HepG2 (cell line): ENCODE data around the gene RECQL5. TPM values are rescaled to one million over a fixed set of nuclear protein-coding genes. Genes with fewer than 3 reads are reported as not detected.
A peak's percentile ranks its signal among the peaks of the same experiment; 100 is the strongest.

Experiments used
- EEA1 ChIP-seq: sonication (generic); formaldehyde crosslinking; IDR thresholded peaks from 2 replicates; pipeline ENCODE4 v1.5.1; 2020; ENCODE audit warnings: mild to moderate bottlenecking, missing genetic modification reagents, borderline replicate concordance
- FOXA3 ChIP-seq: IDR thresholded peaks from 2 replicates; pipeline ENCODE4 v1.6.1; 2016; ENCODE audit warnings: missing genetic modification reagents, missing compliant biosample characterization
- GTF2F1 ChIP-seq: fragments of 150-350 bp; IDR thresholded peaks from 2 replicates; pipeline ENCODE4 v1.6.1; 2014; ENCODE audit warnings: low read length
- HNF1B ChIP-seq: sonication (generic); formaldehyde crosslinking; IDR thresholded peaks from 2 replicates; pipeline ENCODE4 v1.5.1; 2020; ENCODE audit warnings: mild to moderate bottlenecking, moderate library complexity, missing genetic modification reagents
- HNF4A ChIP-seq: sonication (generic); formaldehyde crosslinking; IDR thresholded peaks from 2 replicates; pipeline ENCODE4 v1.4.0; 2020; ENCODE audit warnings: missing genetic modification reagents
- NFKB2 ChIP-seq: sonication (generic); formaldehyde crosslinking; IDR thresholded peaks from 2 replicates; pipeline ENCODE4 v1.4.0; 2020; ENCODE audit warnings: missing genetic modification reagents, borderline replicate concordance
- NFYB ChIP-seq: sonication (generic); formaldehyde crosslinking; IDR thresholded peaks from 2 replicates; pipeline ENCODE4 v1.4.0; 2020; ENCODE audit warnings: missing genetic modification reagents
- NFYC ChIP-seq: IDR thresholded peaks from 2 replicates; pipeline ENCODE4 v1.6.1; 2016; ENCODE audit warnings: missing genetic modification reagents, missing compliant biosample characterization
- NRL ChIP-seq: sonication (generic); formaldehyde crosslinking; IDR thresholded peaks from 2 replicates; pipeline ENCODE4 v1.5.0; 2020; ENCODE audit warnings: missing genetic modification reagents, mild to moderate bottlenecking, moderate library complexity, borderline replicate concordance
- SALL1 ChIP-seq: sonication (generic); formaldehyde crosslinking; IDR thresholded peaks from 2 replicates; pipeline ENCODE4 v1.8.0; 2022; ENCODE audit warnings: mild to moderate bottlenecking, missing genetic modification reagents
- SMC3 ChIP-seq: IDR thresholded peaks from 2 replicates; pipeline ENCODE4 v1.6.1; 2011; ENCODE audit warnings: low read length, improper control_type of control experiment
- TSC22D2 ChIP-seq: sonication (generic); formaldehyde crosslinking; IDR thresholded peaks from 2 replicates; pipeline ENCODE4 v1.5.1; 2020; ENCODE audit warnings: missing genetic modification reagents, mild to moderate bottlenecking, borderline replicate concordance
- XRCC5 ChIP-seq: fragments of 200-400 bp; formaldehyde crosslinking; optimal IDR thresholded peaks from 2 replicates; pipeline ENCODE3; 2017; ENCODE audit warnings: mild to moderate bottlenecking, low read length
- ZBTB37 ChIP-seq: sonication (generic); formaldehyde crosslinking; IDR thresholded peaks from 2 replicates; pipeline ENCODE4 v1.4.0; 2020; ENCODE audit warnings: mild to moderate bottlenecking, missing genetic modification reagents
- ZNF350 ChIP-seq: sonication (generic); formaldehyde crosslinking; IDR thresholded peaks from 2 replicates; pipeline ENCODE4 v1.4.0; 2020; ENCODE audit warnings: mild to moderate bottlenecking, low read depth, missing genetic modification reagents, borderline replicate concordance
- ZNF501 ChIP-seq: sonication (generic); formaldehyde crosslinking; IDR thresholded peaks from 2 replicates; pipeline ENCODE4 v1.5.1; 2020; ENCODE audit warnings: mild to moderate bottlenecking, moderate library complexity, missing genetic modification reagents
- ZNF687 ChIP-seq: sonication (generic); formaldehyde crosslinking; IDR thresholded peaks from 2 replicates; pipeline ENCODE4 v1.5.1; 2020; ENCODE audit warnings: mild to moderate bottlenecking, missing genetic modification reagents, moderate library complexity
- ZNF710 ChIP-seq: sonication (generic); formaldehyde crosslinking; IDR thresholded peaks from 2 replicates; pipeline ENCODE4 v1.5.0; 2020; ENCODE audit warnings: mild to moderate bottlenecking, missing genetic modification reagents, borderline replicate concordance
- ZNF737 ChIP-seq: sonication (generic); formaldehyde crosslinking; IDR thresholded peaks from 2 replicates; pipeline ENCODE4 v1.5.0; 2020; ENCODE audit warnings: missing genetic modification reagents, mild to moderate bottlenecking, borderline replicate concordance
- ZNF773 ChIP-seq: sonication (generic); formaldehyde crosslinking; IDR thresholded peaks from 2 replicates; pipeline ENCODE4 v1.4.0; 2020; ENCODE audit warnings: missing genetic modification reagents, borderline replicate concordance
- ZNF878 ChIP-seq: sonication (generic); formaldehyde crosslinking; IDR thresholded peaks from 2 replicates; pipeline ENCODE4 v1.8.1; 2023; ENCODE audit warnings: mild to moderate bottlenecking, missing genetic modification reagents, moderate library complexity
- polyA plus RNA-seq, 8 experiments: library from polyadenylated mRNA; depleted of rRNA in 3 of 8; stranded (reverse) in 7 of 8; unstranded in 1 of 8; fragments of >200 nt; fragmentation: Illumina TruSeq in 4 of 8; extraction: Trizol in 4 of 8; gene quantifications; 2 replicates each; pipeline versions ENCODE4 v1.2.1 to v1.2.3, GENCODE V29; 2011 to 2016; ENCODE audit warnings: low read depth in 4 of 8, missing spikeins in 1 of 8, mixed read lengths in 1 of 8; ENCODE audit not compliant: insufficient read depth in 1 of 8
- total RNA-seq, 5 experiments: library from RNA; depleted of rRNA; stranded (reverse); fragments of >200 nt; fragmentation: Illumina TruSeq; extraction: Trizol; gene quantifications; 2 replicates each; pipeline ENCODE4 v1.2.3, GENCODE V29; 2016; ENCODE audit warnings: low read depth in 1 of 5

Gene RECQL5
- total and polyA plus RNA-seq, 2 of the 13 experiments (the other 11 are each of a cell fraction or from before 2014, with no cell fraction given) = 27.7 to 32.0 TPM

- TF ChIP-seq ZNF687 (CRISPR knock-in tag) (peak; percentile 49), GTF2F1 (no peak), HNF1B (0 out of 2 replicates have a peak, but pooled peaks have one; percentile 23), SMC3 (peak; percentile 55), ZNF773 (CRISPR knock-in tag) (no peak), ZNF350 (CRISPR knock-in tag) (no peak), NFKB2 (no peak), FOXA3 (CRISPR knock-in tag) (0 out of 2 replicates have a peak, but pooled peaks have one; percentile 10), ZNF710 (CRISPR knock-in tag) (no peak), SALL1 (peak; percentile 31; the same call in 1 of the 2 replicates), ZNF501 (0 out of 2 replicates have a peak, but pooled peaks have one; percentile 28), NFYC (CRISPR knock-in tag) (no peak), ZNF878 (CRISPR knock-in tag) (no peak), EEA1 (CRISPR knock-in tag) (0 out of 2 replicates have a peak, but pooled peaks have one; percentile 20), HNF4A (no peak), XRCC5 (peak; percentile 89), NRL (CRISPR knock-in tag) (no peak), ZBTB37 (no peak), TSC22D2 (no peak), NFYB (CRISPR knock-in tag) (no peak), ZNF737 (no peak)
Observed at GRCh38 chr17:75652934-75653549, 13.9 kb downstream of the RECQL5 start (continued).
